Transverse colon (tissue), 4 donors: Measurements from ENCODE around the gene GABRA6. TPM values are rescaled to one million over a fixed set of nuclear protein-coding genes. Genes with fewer than 3 reads are reported as not detected.

Source experiments
- DNase-seq: peaks from one replicate; pipeline ENCODE4 v3.0.0-alpha.2; 2019
- H3K27ac ChIP-seq, 4 donors: fragments of 200-600 bp; sonication (generic); 2 replicates each; pipeline ENCODE4 v1.5.1; 2016 to 2018; ENCODE audit warnings: inconsistent platforms in 4 of 4
- H3K27me3 ChIP-seq: fragments of 200-600 bp; sonication (generic); 2 replicates; pipeline ENCODE4 v1.5.1; 2017; ENCODE audit warnings: inconsistent platforms
- H3K36me3 ChIP-seq, 4 donors: fragments of 200-600 bp; sonication (generic); 2 replicates each; pipeline ENCODE4 v1.5.1; 2017 to 2019; ENCODE audit warnings: inconsistent platforms in 4 of 4
- H3K4me1 ChIP-seq, 4 donors: fragments of 200-600 bp; sonication (generic); 2 replicates each; pipeline ENCODE4 v1.5.1; 2017 to 2020; ENCODE audit warnings: inconsistent platforms in 4 of 4
- H3K4me3 ChIP-seq, 4 donors: fragments of 200-600 bp; sonication (generic); 1 replicate in 1 of 4; 2 replicates in 3 of 4; pipeline versions ENCODE4 v1.5.1 to v1.6.1; 2017 to 2019; ENCODE audit warnings: inconsistent platforms in 4 of 4
- H3K9me3 ChIP-seq, 2 donors: fragments of 200-600 bp; sonication (generic); 2 replicates each; pipeline ENCODE4 v1.5.1; 2017 to 2019; ENCODE audit warnings: inconsistent platforms in 2 of 2
- CTCF ChIP-seq, 5 experiments: fragments of 200-600 bp in 3 of 5; fragments of 450-650 bp in 2 of 5; sonication (generic) in 3 of 5; IDR thresholded peaks; 1 replicate in 2 of 5; 2 replicates in 3 of 5; pipeline ENCODE4 v1.5.1; 2016 to 2017; ENCODE audit warnings: antibody characterized with exemption in 5 of 5, inconsistent platforms in 3 of 5, mild to moderate bottlenecking in 2 of 5, moderate library complexity in 1 of 5
- EP300 ChIP-seq: sonication (generic); formaldehyde crosslinking; IDR thresholded peaks from one replicate; pipeline ENCODE4 v1.6.1; 2017; ENCODE audit warnings: antibody characterized with exemption, low read depth
- POLR2A ChIP-seq: fragments of 450-650 bp; IDR thresholded peaks from one replicate; pipeline ENCODE4 v1.6.1; 2016; ENCODE audit warnings: antibody characterized with exemption, mild to moderate bottlenecking, moderate library complexity
- POLR2AphosphoS5 ChIP-seq, 3 donors: sonication (generic); formaldehyde crosslinking; IDR thresholded peaks; one replicate each; pipeline ENCODE4 v1.6.1; 2016; ENCODE audit warnings: antibody characterized with exemption in 3 of 3
- WGBS, 2 donors: methylation state at CpG; one replicate each; pipeline ENCODE4 v1.1.5; 2018; ENCODE audit warnings: low coverage in 1 of 2; 5-methylcytosine and 5-hydroxymethylcytosine counted together
- in situ Hi-C, 4 donors: fragments of 200-750 bp; cut with MboI; loops; one replicate each; pipeline versions ENCODE4 v1.15.0 to v1.15.1; 2017; ENCODE audit warnings: low sequenced_read_pairs in 3 of 4, low pct_ligation_motif_present in 1 of 4, low pct_unique_long_range_greater_than_20kb in 1 of 4
- intact Hi-C: fragments of 100-400 bp; cut with DNase I; formaldehyde crosslinking; loops from one replicate; pipeline ENCODE4 v1.15.1; 2023; ENCODE audit warnings: low total_unique reads
- total RNA-seq, 4 donors: library from RNA; depleted of rRNA; stranded (reverse); fragments of >200 nt; gene quantifications; one replicate each; pipeline ENCODE4 v1.1.0, GENCODE V29; 2016

GABRA6 gene
- total RNA-seq, 4 donors from 2014 or later, result not detected

DNA sequence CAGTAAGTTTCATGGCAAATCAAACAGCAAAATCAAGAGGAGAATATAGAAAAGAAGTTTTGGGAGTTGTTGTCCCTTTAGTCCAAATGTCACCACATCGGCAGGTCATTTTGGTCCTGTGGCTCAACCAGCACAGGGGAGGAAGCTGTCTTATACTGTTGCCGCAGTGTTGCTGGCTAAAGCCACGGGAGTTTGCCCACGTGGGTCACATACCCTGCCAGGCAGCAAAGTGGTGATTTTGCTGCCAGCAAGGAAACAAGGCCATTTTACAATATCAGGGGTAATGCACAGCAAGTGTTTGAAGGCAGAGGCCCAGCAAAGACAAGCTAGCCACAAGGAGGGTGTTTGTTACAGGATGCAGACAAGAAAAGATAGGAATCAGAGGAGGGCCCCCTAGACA lies 14.5 kb downstream of the GABRA6 start:
- WGBS, 2 donors, result 81 to 100% methylated on average over 1 to 4 of the region's 4 CpGs
- no peak for DNase-seq
- H3K27me3 ChIP-seq, result no peaks in the 10 kb centered on the region
- no peak for TF ChIP-seq POLR2A
- TF ChIP-seq EP300, result no peak
- TF ChIP-seq CTCF (IDR thresholded peaks at IDR 0.05), result no peak
- no peak for TF ChIP-seq POLR2AphosphoS5 (IDR thresholded peaks at IDR 0.05)
- no peak overlapping the region for H3K27ac ChIP-seq
- no peaks in the 10 kb centered on the region for H3K4me1 ChIP-seq
- H3K9me3 ChIP-seq, result no peaks in the 10 kb centered on the region
- no peak overlapping the region for H3K4me3 ChIP-seq
- in situ Hi-C loops (no loop called here), intact Hi-C loops (no loop called here)
- H3K36me3 ChIP-seq, result no peaks in the 10 kb centered on the region

DNA sequence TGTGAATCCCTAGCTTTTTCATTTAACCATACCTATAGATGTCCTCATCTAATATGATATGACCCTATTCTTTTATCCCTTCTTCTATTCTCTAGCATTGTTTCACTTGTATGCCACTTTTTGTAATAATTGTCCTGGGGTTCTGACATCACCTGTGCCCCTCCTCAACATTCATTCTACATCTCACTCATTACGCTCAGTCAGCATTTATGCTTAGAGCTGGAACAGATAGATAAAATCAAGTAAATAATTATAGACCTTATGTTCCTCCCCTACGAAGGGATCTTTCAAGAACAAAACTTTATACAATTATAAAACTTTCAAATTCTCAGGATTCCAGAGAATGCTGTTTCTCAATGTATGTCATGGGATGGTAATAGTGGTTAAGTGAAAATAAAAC lies 18.0 kb downstream of the GABRA6 start:
- Histone ChIP-seq H3K9me3 (no peaks in the 10 kb centered on the region), H3K4me1 (no peaks in the 10 kb centered on the region), H3K36me3 (no peaks in the 10 kb centered on the region), H3K4me3 (no peak overlapping the region), H3K27ac (no peak overlapping the region), H3K27me3 (no peaks in the 10 kb centered on the region)
- intact Hi-C loops, result no loop called here
- in situ Hi-C loops, result no loop called here
- TF ChIP-seq POLR2A, result no peak
- TF ChIP-seq POLR2AphosphoS5 (IDR thresholded peaks at IDR 0.05), result no peak
- TF ChIP-seq CTCF (IDR thresholded peaks at IDR 0.05), result no peak
- no peak for TF ChIP-seq EP300
- WGBS, 2 donors, result 77 to 95% methylated on average over 2 of the region's 2 CpGs
- no peak for DNase-seq

DNA sequence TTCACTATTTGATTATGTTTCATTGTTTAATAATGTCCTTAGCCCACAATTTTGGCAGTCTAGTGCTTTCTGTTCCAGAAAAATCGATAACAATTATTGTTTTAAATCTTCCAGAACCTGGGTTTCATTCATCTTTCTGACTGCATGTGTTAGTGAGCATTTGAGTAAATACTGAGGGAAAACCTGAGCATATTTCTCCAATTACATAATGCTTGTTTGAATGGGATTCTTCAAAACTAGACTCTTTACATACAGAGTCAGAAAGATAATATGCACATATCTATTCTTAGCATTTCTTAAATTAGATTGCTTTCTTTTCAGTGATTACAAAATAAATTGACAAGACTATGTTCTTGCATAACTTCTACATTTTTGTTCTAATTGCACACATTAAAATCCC lies 21.9 kb downstream of the GABRA6 start:
- in situ Hi-C loops (no loop called here), intact Hi-C loops (no loop called here)
- Histone ChIP-seq H3K27me3 (no peaks in the 10 kb centered on the region), H3K36me3 (no peaks in the 10 kb centered on the region), H3K27ac (no peak overlapping the region), H3K4me3 (no peak overlapping the region), H3K4me1 (no peaks in the 10 kb centered on the region), H3K9me3 (no peaks in the 10 kb centered on the region)
- TF ChIP-seq POLR2AphosphoS5 (IDR thresholded peaks at IDR 0.05), result no peak
- no peak for TF ChIP-seq CTCF (IDR thresholded peaks at IDR 0.05)
- no peak for TF ChIP-seq POLR2A
- TF ChIP-seq EP300, result no peak
- DNase-seq, result no peak
- WGBS, 2 donors, result 27 to 64% methylated on average over 1 of the region's 1 CpG

- in situ Hi-C loops (no loop called here), intact Hi-C loops (no loop called here)
- no peak for DNase-seq
- no peaks in the 10 kb centered on the region for H3K4me1 ChIP-seq
- no peaks in the 10 kb centered on the region for H3K9me3 ChIP-seq
- H3K4me3 ChIP-seq, result no peak overlapping the region
- WGBS, 2 donors, result 75 to 77% methylated on average over 5 of the region's 5 CpGs
- no peaks in the 10 kb centered on the region for H3K36me3 ChIP-seq
- TF ChIP-seq CTCF (IDR thresholded peaks at IDR 0.05) (no peak), EP300 (no peak), POLR2AphosphoS5 (IDR thresholded peaks at IDR 0.05) (no peak), POLR2A (no peak)
- H3K27ac ChIP-seq, result no peak overlapping the region
- no peaks in the 10 kb centered on the region for H3K27me3 ChIP-seq
These were observed 23.7 kb downstream of the GABRA6 start for GRCh38 chr5:161709239-161709638.
